Panc1 (cell line): ENCODE measurements around the gene KIAA1671.

Source experiments
- CTCF ChIP-seq: fragments of 450-650 bp; IDR thresholded peaks from 2 replicates; pipeline ENCODE4 v1.5.1; 2017; ENCODE audit warnings: mild to moderate bottlenecking
- POLR2AphosphoS5 ChIP-seq: IDR thresholded peaks from 2 replicates; pipeline ENCODE4 v1.6.1; 2012; ENCODE audit warnings: mild to moderate bottlenecking, low read depth, low read length, moderate library complexity
- TF ChIP-seq, protein P1 (sequence below), 2 experiments: IDR thresholded peaks; 2 replicates each; pipeline ENCODE4 v1.6.1; 2011 to 2012; ENCODE audit warnings: low read depth in 2 of 2, control low read depth in 1 of 2, low read length in 1 of 2, mild to moderate bottlenecking in 1 of 2, moderate library complexity in 1 of 2; ENCODE audit not compliant: insufficient read depth in 1 of 2

DNA sequence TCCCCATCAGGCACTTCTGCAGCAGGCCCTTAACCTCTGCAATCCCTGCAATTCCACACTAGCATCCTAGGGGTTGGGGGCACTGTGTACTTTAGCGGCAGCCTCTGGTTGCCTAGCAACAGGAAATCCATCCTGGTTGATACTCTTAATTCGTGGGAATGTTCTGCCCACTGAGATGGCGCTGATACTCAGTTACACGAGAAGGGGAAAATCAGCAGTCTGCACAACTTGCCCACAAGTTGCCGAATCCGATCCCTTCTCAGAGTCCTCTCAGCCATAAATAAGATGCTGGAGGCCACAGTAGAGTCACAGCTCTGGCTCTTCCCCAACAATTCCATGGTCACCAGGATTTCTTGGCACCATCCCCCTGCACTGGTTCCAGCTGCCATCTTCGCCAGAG lies 189.6 kb downstream of the KIAA1671 start:
- TF ChIP-seq CTCF = no peak
- no peak for TF ChIP-seq POLR2AphosphoS5
- TF ChIP-seq, protein P1, sequence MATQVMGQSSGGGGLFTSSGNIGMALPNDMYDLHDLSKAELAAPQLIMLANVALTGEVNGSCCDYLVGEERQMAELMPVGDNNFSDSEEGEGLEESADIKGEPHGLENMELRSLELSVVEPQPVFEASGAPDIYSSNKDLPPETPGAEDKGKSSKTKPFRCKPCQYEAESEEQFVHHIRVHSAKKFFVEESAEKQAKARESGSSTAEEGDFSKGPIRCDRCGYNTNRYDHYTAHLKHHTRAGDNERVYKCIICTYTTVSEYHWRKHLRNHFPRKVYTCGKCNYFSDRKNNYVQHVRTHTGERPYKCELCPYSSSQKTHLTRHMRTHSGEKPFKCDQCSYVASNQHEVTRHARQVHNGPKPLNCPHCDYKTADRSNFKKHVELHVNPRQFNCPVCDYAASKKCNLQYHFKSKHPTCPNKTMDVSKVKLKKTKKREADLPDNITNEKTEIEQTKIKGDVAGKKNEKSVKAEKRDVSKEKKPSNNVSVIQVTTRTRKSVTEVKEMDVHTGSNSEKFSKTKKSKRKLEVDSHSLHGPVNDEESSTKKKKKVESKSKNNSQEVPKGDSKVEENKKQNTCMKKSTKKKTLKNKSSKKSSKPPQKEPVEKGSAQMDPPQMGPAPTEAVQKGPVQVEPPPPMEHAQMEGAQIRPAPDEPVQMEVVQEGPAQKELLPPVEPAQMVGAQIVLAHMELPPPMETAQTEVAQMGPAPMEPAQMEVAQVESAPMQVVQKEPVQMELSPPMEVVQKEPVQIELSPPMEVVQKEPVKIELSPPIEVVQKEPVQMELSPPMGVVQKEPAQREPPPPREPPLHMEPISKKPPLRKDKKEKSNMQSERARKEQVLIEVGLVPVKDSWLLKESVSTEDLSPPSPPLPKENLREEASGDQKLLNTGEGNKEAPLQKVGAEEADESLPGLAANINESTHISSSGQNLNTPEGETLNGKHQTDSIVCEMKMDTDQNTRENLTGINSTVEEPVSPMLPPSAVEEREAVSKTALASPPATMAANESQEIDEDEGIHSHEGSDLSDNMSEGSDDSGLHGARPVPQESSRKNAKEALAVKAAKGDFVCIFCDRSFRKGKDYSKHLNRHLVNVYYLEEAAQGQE (IDR thresholded peaks at IDR 0.05; ENCODE audit: insufficient read depth in 1 of 2, low read depth in 2 of 2, low read length in 1 of 2) = no peak
